ENCODE data around the gene ZBTB14. TPM values are rescaled to one million over a fixed set of nuclear protein-coding genes. Genes with fewer than 3 reads are reported as not detected.

Gene ZBTB14, protein sequence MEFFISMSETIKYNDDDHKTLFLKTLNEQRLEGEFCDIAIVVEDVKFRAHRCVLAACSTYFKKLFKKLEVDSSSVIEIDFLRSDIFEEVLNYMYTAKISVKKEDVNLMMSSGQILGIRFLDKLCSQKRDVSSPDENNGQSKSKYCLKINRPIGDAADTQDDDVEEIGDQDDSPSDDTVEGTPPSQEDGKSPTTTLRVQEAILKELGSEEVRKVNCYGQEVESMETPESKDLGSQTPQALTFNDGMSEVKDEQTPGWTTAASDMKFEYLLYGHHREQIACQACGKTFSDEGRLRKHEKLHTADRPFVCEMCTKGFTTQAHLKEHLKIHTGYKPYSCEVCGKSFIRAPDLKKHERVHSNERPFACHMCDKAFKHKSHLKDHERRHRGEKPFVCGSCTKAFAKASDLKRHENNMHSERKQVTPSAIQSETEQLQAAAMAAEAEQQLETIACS
- polyA plus RNA-seq (2013, experiment 1 of 2): 8.0 TPM
- polyA plus RNA-seq (2013, experiment 2 of 2): 7.7 TPM

DNA sequence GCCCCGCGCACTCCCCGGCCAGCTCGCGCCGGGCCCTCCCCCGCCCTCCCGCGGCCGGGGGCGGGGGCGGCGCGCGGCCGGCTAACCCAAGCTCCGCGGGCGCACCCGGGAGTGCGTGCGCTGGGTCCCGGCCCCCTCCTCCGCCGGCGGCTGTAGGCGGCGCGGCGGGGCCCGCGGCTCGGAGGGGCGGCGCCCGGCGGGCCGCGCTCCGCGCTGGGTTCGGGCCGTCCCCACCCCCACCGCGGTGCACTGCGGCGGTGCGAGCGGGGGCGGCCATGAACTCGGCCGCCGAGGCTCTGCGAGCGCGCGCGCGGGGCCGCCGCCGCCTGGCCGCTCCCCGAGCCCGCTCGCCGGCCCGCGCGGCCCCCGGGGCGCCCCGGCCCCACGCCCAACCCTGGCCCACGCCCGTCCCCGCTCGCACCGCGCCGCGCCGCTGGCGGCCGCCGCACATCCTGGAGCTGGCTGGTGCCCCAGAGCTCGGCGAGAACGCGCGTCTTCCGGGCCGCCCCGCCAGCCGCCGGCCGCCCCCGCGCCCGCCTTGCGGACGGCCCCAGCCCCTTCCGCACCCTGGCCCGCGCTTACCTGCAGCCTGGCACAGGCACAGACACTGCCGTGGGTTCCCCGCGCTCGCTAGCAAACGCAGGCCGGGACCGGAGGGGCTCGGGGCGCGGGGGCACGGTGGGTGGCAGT, at the start of gene ZBTB14:
Gene ZBTB14, minus strand, starts transcription at position 496 of the 690 bp plus-strand sequence. CDS start 2,480 bp downstream, outside the sequence.
- Histone ChIP-seq H2BK15ac (ENCODE audit: low read length) (no peak within 1 kb of the TSS), H3K9ac (ENCODE audit: low read depth, low read length, poor library complexity) (peak within 1 kb of the TSS; percentile 95), H2AFZ (ENCODE audit: low read length) (peak within 1 kb of the TSS; percentile 99), H4K91ac (ENCODE audit: low read depth, low read length, poor library complexity) (peak within 1 kb of the TSS; percentile 25), H3K4ac (ENCODE audit: low read length) (no peak within 1 kb of the TSS), H2BK12ac (ENCODE audit: low read length) (no peak within 1 kb of the TSS), H3K79me1 (ENCODE audit: low read depth, low read length) (no peaks in the 10 kb centered on the region), H2BK5ac (ENCODE audit: low read length) (peak within 1 kb of the TSS; percentile 78), H3K36me3 (replicated peaks in 1 of 2; ENCODE audit: control insufficient read depth in 2 of 2, insufficient read depth in 2 of 2, low read length in 2 of 2) (peaks cover 8 to 32% of the 10 kb centered on the region in 2 donors), H3K4me3 (ENCODE audit: low read length in 2 of 2) (peak within 1 kb of the TSS; percentile 92 to 95), H2BK120ac (ENCODE audit: low read depth, low read length) (peak within 1 kb of the TSS; percentile 87), H3K14ac (ENCODE audit: low read length) (peak within 1 kb of the TSS; percentile 65), H4K8ac (ENCODE audit: low read depth, low read length) (peak within 1 kb of the TSS; percentile 77), H3K4me2 (ENCODE audit: insufficient read depth, low read length, poor library complexity, severe bottlenecking) (peak within 1 kb of the TSS; percentile 85), H3K18ac (ENCODE audit: low read length) (peak within 1 kb of the TSS; percentile 97), H3K4me1 (ENCODE audit: control insufficient read depth in 2 of 2, insufficient read depth in 1 of 2, low read depth in 1 of 2, low read length in 2 of 2) (peaks cover 5 to 13% of the 10 kb centered on the region in 2 donors), H2AK5ac (ENCODE audit: low read depth, low read length) (peak within 1 kb of the TSS; percentile 77), H3K27me3 (ENCODE audit: control insufficient read depth in 3 of 3, insufficient read depth in 3 of 3, low read depth in 1 of 3, low read length in 3 of 3) (peaks cover 0 to 5% (median 2%) of the 10 kb centered on the region in 3 experiments), H3K9me3 (replicated peaks in 1 of 2; ENCODE audit: control insufficient read depth in 2 of 2, insufficient read depth in 1 of 2, low read depth in 1 of 2, low read length in 2 of 2) (no peaks in the 10 kb centered on the region), H3K27ac (replicated peaks; ENCODE audit: low read length) (peak within 1 kb of the TSS; percentile 89), H3K23ac (ENCODE audit: low read depth, low read length, poor library complexity) (peak within 1 kb of the TSS; percentile 62)
- no CpG with 5 or more reads among the region's 116 CpGs for WGBS, 2 donors (ENCODE audit: extremely low coverage in 2 of 2, insufficient read length in 2 of 2, insufficient replicate concordance in 1 of 2)
- DNase-seq (ENCODE audit: low spot score): peak; percentile 65

DNA sequence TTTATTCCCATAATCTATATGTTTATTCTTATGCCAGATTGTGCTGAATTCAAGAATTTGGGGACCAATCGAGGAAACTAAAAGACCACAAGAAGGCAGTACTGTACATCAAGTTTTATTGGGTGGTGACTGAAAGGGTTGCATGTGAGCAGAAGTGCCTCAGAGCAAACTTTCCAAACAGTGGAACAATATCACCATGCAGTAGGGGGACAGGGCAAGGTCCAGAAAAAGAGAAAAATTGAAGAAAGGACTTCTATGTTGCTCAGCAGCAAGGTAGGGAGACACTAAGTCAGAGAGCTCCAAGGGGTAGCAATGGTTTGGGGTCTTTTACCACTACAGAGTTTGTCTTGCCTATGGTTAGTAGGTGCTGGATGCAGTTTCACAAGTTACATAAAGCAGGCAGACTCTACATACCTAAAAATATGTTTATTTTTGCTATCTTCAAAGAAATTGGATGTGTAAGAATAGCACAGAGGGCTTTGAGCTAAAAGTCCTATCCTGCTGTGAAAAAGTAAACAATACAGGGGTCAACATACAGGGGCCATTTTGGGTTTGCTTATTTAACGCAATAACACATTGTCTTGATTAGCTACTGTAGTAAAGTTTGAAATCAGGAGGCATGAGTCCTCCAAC, 43.8 kb upstream of the ZBTB14 start:
- no peak for DNase-seq (ENCODE audit: low spot score)
- no peak overlapping the region for H3K18ac ChIP-seq (ENCODE audit: low read length)
- no peak overlapping the region for H3K4me3 ChIP-seq (ENCODE audit: low read length in 2 of 2)
- no peak overlapping the region for H3K4me2 ChIP-seq (ENCODE audit: insufficient read depth, low read length, poor library complexity, severe bottlenecking)
- H3K27ac ChIP-seq (replicated peaks; ENCODE audit: low read length): no peak overlapping the region
- H3K36me3 ChIP-seq (replicated peaks in 1 of 2; ENCODE audit: control insufficient read depth in 2 of 2, insufficient read depth in 2 of 2, low read length in 2 of 2): no peaks in the 10 kb centered on the region
- H2BK12ac ChIP-seq (ENCODE audit: low read length): no peak overlapping the region
- no CpG with 5 or more reads among the region's 2 CpGs for WGBS, 2 donors (ENCODE audit: extremely low coverage in 2 of 2, insufficient read length in 2 of 2, insufficient replicate concordance in 1 of 2)
- H3K79me1 ChIP-seq (ENCODE audit: low read depth, low read length): no peaks in the 10 kb centered on the region
- no peak overlapping the region for H2AK5ac ChIP-seq (ENCODE audit: low read depth, low read length)
- no peaks in the 10 kb centered on the region for H3K27me3 ChIP-seq (ENCODE audit: control insufficient read depth in 3 of 3, insufficient read depth in 3 of 3, low read depth in 1 of 3, low read length in 3 of 3)
- H2BK15ac ChIP-seq (ENCODE audit: low read length): no peak overlapping the region
- no peak overlapping the region for H2BK5ac ChIP-seq (ENCODE audit: low read length)
- no peak overlapping the region for H4K91ac ChIP-seq (ENCODE audit: low read depth, low read length, poor library complexity)
- no peak overlapping the region for H4K8ac ChIP-seq (ENCODE audit: low read depth, low read length)
- no peak overlapping the region for H3K23ac ChIP-seq (ENCODE audit: low read depth, low read length, poor library complexity)
- no peak overlapping the region for H2AFZ ChIP-seq (ENCODE audit: low read length)
- H3K4ac ChIP-seq (ENCODE audit: low read length): no peak overlapping the region
- no peaks in the 10 kb centered on the region for H3K4me1 ChIP-seq (ENCODE audit: control insufficient read depth in 2 of 2, insufficient read depth in 1 of 2, low read depth in 1 of 2, low read length in 2 of 2)
- H3K9me3 ChIP-seq (replicated peaks in 1 of 2; ENCODE audit: control insufficient read depth in 2 of 2, insufficient read depth in 1 of 2, low read depth in 1 of 2, low read length in 2 of 2): no peaks in the 10 kb centered on the region
- no peak overlapping the region for H2BK120ac ChIP-seq (ENCODE audit: low read depth, low read length)
- H3K9ac ChIP-seq (ENCODE audit: low read depth, low read length, poor library complexity): no peak overlapping the region
- H3K14ac ChIP-seq (ENCODE audit: low read length): no peak overlapping the region

DNA sequence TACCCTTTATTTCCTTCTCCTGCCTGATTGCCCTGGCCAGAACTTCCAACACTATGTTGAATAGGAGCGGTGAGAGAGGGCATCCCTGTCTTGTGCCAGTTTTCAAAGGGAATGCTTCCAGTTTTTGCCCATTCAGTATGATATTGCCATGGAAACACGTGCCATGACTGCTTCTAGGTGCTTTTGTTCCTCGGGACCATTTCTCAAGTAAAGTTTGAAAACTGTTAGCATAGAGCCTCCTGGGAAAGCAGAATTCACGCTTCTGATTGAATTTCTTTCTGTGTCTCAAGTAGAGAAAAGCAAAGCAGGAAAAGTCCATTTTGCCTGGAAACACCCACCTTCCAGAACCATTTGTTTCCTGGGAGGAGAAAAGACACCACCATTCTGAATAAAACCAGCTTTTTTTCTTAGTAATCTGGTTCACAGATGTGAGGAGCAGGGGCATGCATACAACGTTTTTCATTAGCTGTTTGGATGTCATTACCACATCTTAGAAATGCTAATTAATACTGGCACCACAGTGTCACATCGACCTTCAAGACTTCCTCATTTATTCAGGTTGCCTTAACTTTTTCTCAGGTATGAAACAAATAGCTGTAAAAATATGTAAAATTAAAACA, 39.0 kb upstream of the ZBTB14 start:
- H3K27me3 ChIP-seq (ENCODE audit: control insufficient read depth in 3 of 3, insufficient read depth in 3 of 3, low read depth in 1 of 3, low read length in 3 of 3): no peaks in the 10 kb centered on the region
- H3K14ac ChIP-seq (ENCODE audit: low read length): no peak overlapping the region
- H3K4me1 ChIP-seq (ENCODE audit: control insufficient read depth in 2 of 2, insufficient read depth in 1 of 2, low read depth in 1 of 2, low read length in 2 of 2): no peaks in the 10 kb centered on the region
- no peak overlapping the region for H2BK120ac ChIP-seq (ENCODE audit: low read depth, low read length)
- no peak overlapping the region for H2BK15ac ChIP-seq (ENCODE audit: low read length)
- H3K4me2 ChIP-seq (ENCODE audit: insufficient read depth, low read length, poor library complexity, severe bottlenecking): no peak overlapping the region
- H3K27ac ChIP-seq (replicated peaks; ENCODE audit: low read length): no peak overlapping the region
- no peak for DNase-seq (ENCODE audit: low spot score)
- no CpG with 5 or more reads among the region's 6 CpGs for WGBS, 2 donors (ENCODE audit: extremely low coverage in 2 of 2, insufficient read length in 2 of 2, insufficient replicate concordance in 1 of 2)
- H3K4me3 ChIP-seq (ENCODE audit: low read length in 2 of 2): no peak overlapping the region
- H2BK12ac ChIP-seq (ENCODE audit: low read length): no peak overlapping the region
- no peak overlapping the region for H3K9ac ChIP-seq (ENCODE audit: low read depth, low read length, poor library complexity)
- no peak overlapping the region for H2AK5ac ChIP-seq (ENCODE audit: low read depth, low read length)
- no peak overlapping the region for H4K8ac ChIP-seq (ENCODE audit: low read depth, low read length)
- no peak overlapping the region for H3K23ac ChIP-seq (ENCODE audit: low read depth, low read length, poor library complexity)
- H3K18ac ChIP-seq (ENCODE audit: low read length): no peak overlapping the region
- H4K91ac ChIP-seq (ENCODE audit: low read depth, low read length, poor library complexity): no peak overlapping the region
- H3K79me1 ChIP-seq (ENCODE audit: low read depth, low read length): no peaks in the 10 kb centered on the region
- no peak overlapping the region for H3K4ac ChIP-seq (ENCODE audit: low read length)
- no peak overlapping the region for H2BK5ac ChIP-seq (ENCODE audit: low read length)
- no peaks in the 10 kb centered on the region for H3K9me3 ChIP-seq (replicated peaks in 1 of 2; ENCODE audit: control insufficient read depth in 2 of 2, insufficient read depth in 1 of 2, low read depth in 1 of 2, low read length in 2 of 2)
- peak overlapping the region; percentile 41 for H2AFZ ChIP-seq (ENCODE audit: low read length)
- H3K36me3 ChIP-seq (replicated peaks in 1 of 2; ENCODE audit: control insufficient read depth in 2 of 2, insufficient read depth in 2 of 2, low read length in 2 of 2): no peaks in the 10 kb centered on the region
